H1 (cell line): ENCODE measurements around the gene BNC2. TPM values are rescaled to one million over a fixed set of nuclear protein-coding genes. Genes with fewer than 3 reads are reported as not detected.

Source experiments
- CTCF ChIA-PET: fragments of 300-600 bp; sonication (Branson Sonifier 250); formaldehyde crosslinking; loops from one replicate; lab custom pipeline; 2021; ENCODE audit not compliant: partially characterized antibody; lab: Charles Lee
- POLR2A ChIA-PET: fragments of 300-600 bp; sonication (Branson Sonifier 250); formaldehyde crosslinking; loops from one replicate; lab custom pipeline; 2021; ENCODE audit warnings: inconsistent platforms; ENCODE audit not compliant: partially characterized antibody; lab: Charles Lee
- DNase-seq, 2 experiments: peaks; one replicate each; pipeline versions ENCODE4 v3.0.0 to v3.0.0-alpha.2; 2010 to 2022; ENCODE audit warnings: low spot score in 2 of 2, low read depth in 1 of 2, mixed read lengths in 1 of 2
- FAIRE-seq: peaks from 2 replicates; lab custom pipeline; 2011; peaks lifted over from hg19 to GRCh38; lab: Jason Lieb, UNC
- H2AFZ ChIP-seq: 2 replicates; pipeline ENCODE4 v1.8.1; 2012; ENCODE audit warnings: low read length, inconsistent platforms
- H2AK5ac ChIP-seq: 2 replicates; pipeline ENCODE4 v1.6.1; 2013; ENCODE audit warnings: low read depth, low read length
- H2BK120ac ChIP-seq: replicated peaks from 2 replicates; pipeline ENCODE3; 2013; ENCODE audit warnings: low read depth, low read length, inconsistent platforms
- H2BK12ac ChIP-seq: 2 replicates; pipeline ENCODE4 v1.6.1; 2013; ENCODE audit warnings: low read depth, low read length
- H2BK15ac ChIP-seq: 2 replicates; pipeline ENCODE4 v1.6.1; 2013; ENCODE audit warnings: low read length
- H2BK20ac ChIP-seq: 2 replicates; pipeline ENCODE4 v1.6.1; 2013; ENCODE audit warnings: low read length
- H2BK5ac ChIP-seq: 2 replicates; pipeline ENCODE4 v1.6.1; 2013; ENCODE audit warnings: low read depth, low read length
- H3K14ac ChIP-seq: 2 replicates; pipeline ENCODE4 v1.6.1; 2013; ENCODE audit warnings: inconsistent platforms; ENCODE audit not compliant: insufficient read length
- H3K18ac ChIP-seq: 2 replicates; pipeline ENCODE4 v1.6.1; 2013; ENCODE audit warnings: low read length; ENCODE audit errors: extremely low read depth
- H3K23ac ChIP-seq: 2 replicates; pipeline ENCODE4 v1.6.1; 2013; ENCODE audit warnings: inconsistent platforms; ENCODE audit not compliant: insufficient read length
- H3K23me2 ChIP-seq: 2 replicates; pipeline ENCODE4 v1.6.1; 2013; ENCODE audit warnings: low read depth, low read length
- H3K27ac ChIP-seq: 2 replicates; pipeline ENCODE4 v1.6.1; 2011; ENCODE audit warnings: low read depth, low read length, inconsistent platforms
- H3K27me3 ChIP-seq, 4 experiments: replicated peaks in 1 of 4; 1 replicate in 1 of 4; 2 replicates in 3 of 4; pipeline versions ENCODE4 v1.6.1 to v1.8.1; 2011 to 2013; ENCODE audit warnings: low read length in 3 of 4, mild to moderate bottlenecking in 3 of 4, inconsistent platforms in 2 of 4, mixed read lengths in 2 of 4, moderate library complexity in 1 of 4; ENCODE audit not compliant: control insufficient read depth in 3 of 4, insufficient read depth in 3 of 4; ENCODE audit errors: extremely low read depth in 1 of 4
- H3K36me3 ChIP-seq, 4 experiments: 2 replicates each; pipeline versions ENCODE4 v1.6.1 to v1.8.1; 2011 to 2013; ENCODE audit warnings: mild to moderate bottlenecking in 4 of 4, low read length in 3 of 4, moderate library complexity in 2 of 4, control low read depth in 1 of 4, inconsistent platforms in 1 of 4; ENCODE audit not compliant: insufficient read depth in 4 of 4, control insufficient read depth in 2 of 4
- H3K4ac ChIP-seq: replicated peaks from 2 replicates; pipeline ENCODE3; 2013; ENCODE audit warnings: low read length, low read depth, mixed read lengths, inconsistent platforms; ENCODE audit not compliant: insufficient read length
- H3K4me1 ChIP-seq, 4 experiments: replicated peaks in 1 of 4; 1 replicate in 1 of 4; 2 replicates in 3 of 4; pipeline versions ENCODE4 v1.6.1 to v1.8.1; 2011 to 2013; ENCODE audit warnings: low read length in 3 of 4, inconsistent platforms in 2 of 4, mixed read lengths in 1 of 4; ENCODE audit not compliant: insufficient read depth in 4 of 4, control insufficient read depth in 3 of 4
- H3K4me2 ChIP-seq, 2 experiments: 2 replicates each; pipeline versions ENCODE4 v1.6.1 to v1.8.1; 2011 to 2013; ENCODE audit warnings: low read depth in 2 of 2, low read length in 2 of 2, control low read depth in 1 of 2, inconsistent platforms in 1 of 2, mild to moderate bottlenecking in 1 of 2; ENCODE audit not compliant: insufficient read depth in 1 of 2
- H3K4me3 ChIP-seq, 4 experiments: fragments of 200-600, 300-600 bp in 1 of 4; sonication (generic), shearing (Covaris generic), sonication (Bioruptor Twin) in 1 of 4; 2 replicates each; pipeline versions ENCODE4 v1.5.1 to v1.8.1; 2011 to 2016; ENCODE audit warnings: low read length in 4 of 4, low read depth in 3 of 4, control low read depth in 2 of 4, inconsistent platforms in 2 of 4, mild to moderate bottlenecking in 2 of 4, mixed read lengths in 1 of 4, moderate library complexity in 1 of 4; ENCODE audit not compliant: insufficient read depth in 2 of 4; ENCODE audit errors: extremely low read depth in 1 of 4
- H3K56ac ChIP-seq: replicated peaks from 2 replicates; pipeline ENCODE3; 2013; ENCODE audit warnings: low read depth, mild to moderate bottlenecking, mixed read lengths, low read length, inconsistent platforms; ENCODE audit not compliant: insufficient read length
- H3K79me1 ChIP-seq: 2 replicates; pipeline ENCODE4 v1.6.1; 2013; ENCODE audit warnings: low read depth, low read length, control low read depth
- H3K79me2 ChIP-seq, 2 experiments: 2 replicates each; pipeline versions ENCODE4 v1.6.1 to v1.8.1; 2012 to 2013; ENCODE audit warnings: low read length in 2 of 2, mild to moderate bottlenecking in 2 of 2, inconsistent platforms in 1 of 2; ENCODE audit not compliant: insufficient read depth in 2 of 2, control insufficient read depth in 1 of 2
- H3K9ac ChIP-seq, 4 experiments: replicated peaks in 1 of 4; 1 replicate in 1 of 4; 2 replicates in 3 of 4; pipeline versions ENCODE4 v1.6.1 to v1.8.1; 2011 to 2013; ENCODE audit warnings: low read depth in 3 of 4, low read length in 3 of 4, control low read depth in 2 of 4, mild to moderate bottlenecking in 2 of 4, moderate library complexity in 2 of 4, inconsistent platforms in 1 of 4; ENCODE audit errors: extremely low read depth in 1 of 4
- H3K9me3 ChIP-seq, 2 experiments: 2 replicates each; pipeline versions ENCODE4 v1.6.1 to v1.8.1; 2012 to 2013; ENCODE audit warnings: mild to moderate bottlenecking in 2 of 2, moderate library complexity in 2 of 2, control low read depth in 1 of 2, inconsistent platforms in 1 of 2, low read depth in 1 of 2, low read length in 1 of 2, mixed read lengths in 1 of 2; ENCODE audit not compliant: insufficient read depth in 2 of 2
- H4K20me1 ChIP-seq, 2 experiments: replicated peaks in 1 of 2; 2 replicates each; pipeline versions ENCODE3 to v1.8.1; 2011 to 2013; ENCODE audit warnings: inconsistent platforms in 2 of 2, low read length in 2 of 2, mild to moderate bottlenecking in 1 of 2; ENCODE audit not compliant: insufficient read depth in 2 of 2, control insufficient read depth in 1 of 2
- H4K5ac ChIP-seq: 2 replicates; pipeline ENCODE4 v1.6.1; 2013; ENCODE audit warnings: low read length, low read depth, mixed read lengths, inconsistent platforms; ENCODE audit not compliant: insufficient read length
- H4K8ac ChIP-seq: 2 replicates; pipeline ENCODE4 v1.8.0; 2013; ENCODE audit warnings: mild to moderate bottlenecking, moderate library complexity, low read length, inconsistent platforms; ENCODE audit not compliant: insufficient read depth; ENCODE audit errors: extremely low read depth
- H4K91ac ChIP-seq: replicated peaks from 2 replicates; pipeline ENCODE3; 2013; ENCODE audit warnings: low read length, mixed read lengths, inconsistent platforms; ENCODE audit not compliant: insufficient read length
- GABPA ChIP-seq: IDR thresholded peaks from 2 replicates; pipeline ENCODE4 v1.6.1; 2011; ENCODE audit warnings: mild to moderate bottlenecking, low read length, moderate library complexity, borderline replicate concordance; ENCODE audit not compliant: insufficient read depth
- KDM5A ChIP-seq: fragments of 200-600 bp; IDR thresholded peaks from 2 replicates; pipeline ENCODE4 v1.7.1; 2012; ENCODE audit warnings: mild to moderate bottlenecking, low read length, inconsistent platforms, mixed read lengths
- POU5F1 ChIP-seq: IDR thresholded peaks from 2 replicates; pipeline ENCODE4 v1.6.1; 2011; ENCODE audit warnings: low read depth, mild to moderate bottlenecking, low read length, moderate library complexity
- SAP30 ChIP-seq: fragments of 300-600 bp; sonication (generic); IDR thresholded peaks from 2 replicates; pipeline ENCODE4 v1.7.1; 2012; ENCODE audit warnings: low read length, moderate library complexity, mild to moderate bottlenecking, inconsistent platforms; ENCODE audit not compliant: insufficient read depth, insufficient replicate concordance
- TCF12 ChIP-seq: IDR thresholded peaks from 2 replicates; pipeline ENCODE4 v1.6.1; 2011; ENCODE audit warnings: low read depth, mild to moderate bottlenecking, low read length
- polyA plus RNA-seq, 7 experiments: library from polyadenylated mRNA; depleted of rRNA in 3 of 7; stranded (reverse) in 5 of 7; unstranded in 2 of 7; fragments of >200 nt in 5 of 7; fragments of 200-250 nt in 2 of 7; gene quantifications; 1 replicate in 5 of 7; 2 replicates in 1 of 7; 4 replicates in 1 of 7; pipeline versions ENCODE4 v1.2.1 to v1.2.3, GENCODE V29; 2011 to 2013; ENCODE audit warnings: missing spikeins in 2 of 7, mixed read lengths in 2 of 7
- total RNA-seq: library from RNA; stranded (reverse); fragmentation: NEBNext Ultra II Directional; extraction: Animal tissue kit (Norgen Biotek cat#: 25700); gene quantifications from 2 replicates; pipeline ENCODE4 v1.2.1, GENCODE V29; 2021

The BNC2 gene
- total and polyA plus RNA-seq, 2 of the 8 experiments (the other 6 are each of a cell fraction or from before 2014, with no cell fraction given): 16.0 to 26.8 TPM

DNA sequence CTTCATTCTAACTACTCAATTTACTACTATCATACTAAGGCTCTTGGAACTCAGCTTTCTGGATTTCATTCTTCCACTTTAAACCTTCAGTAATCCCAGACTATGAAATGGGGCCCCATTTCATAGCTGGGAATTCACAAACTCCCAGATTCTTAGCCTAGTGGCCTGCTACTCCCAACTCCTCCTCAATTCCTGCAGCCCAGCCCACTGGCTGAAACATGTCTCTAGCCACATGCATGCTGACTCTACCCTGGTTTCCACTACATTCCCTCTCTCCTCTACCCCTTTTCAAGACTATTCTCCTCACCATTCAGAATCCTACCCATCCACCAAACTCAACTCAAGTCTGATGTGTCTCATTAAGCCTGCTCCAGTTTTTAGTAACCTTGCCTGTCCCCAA lies 370.6 kb downstream of the BNC2 start:
- peaks cover 0 to 1% of the 10 kb centered on the region in 2 experiments for H4K20me1 ChIP-seq
- no peak for FAIRE-seq
- H3K79me2 ChIP-seq: no peaks in the 10 kb centered on the region
- no peak overlapping the region for H2BK120ac ChIP-seq
- ChIA-PET POLR2A (interaction anchor here (1.4 kb wide), 1 partner anchor 15 kb away, joined by 3 read pairs; no protein-coding TSS in a partner anchor), CTCF (interaction anchor here (0.6 to 1.2 kb wide), 2 partner anchors 14 to 101 kb away, joined by 3 read pairs; no protein-coding TSS in a partner anchor)
- no peaks in the 10 kb centered on the region for H3K9me3 ChIP-seq
- no peak overlapping the region for H2AK5ac ChIP-seq
- no peak overlapping the region for H2BK20ac ChIP-seq
- H3K4ac ChIP-seq: no peak overlapping the region
- H4K8ac ChIP-seq: no peak overlapping the region
- H3K56ac ChIP-seq: no peak overlapping the region
- H4K5ac ChIP-seq: no peak overlapping the region
- DNase-seq: no peak
- no peak overlapping the region for H3K4me2 ChIP-seq
- H3K9ac ChIP-seq: no peak overlapping the region
- no peaks in the 10 kb centered on the region for H3K27me3 ChIP-seq
- H3K4me3 ChIP-seq: no peak overlapping the region
- no peak overlapping the region for H2BK12ac ChIP-seq
- H2AFZ ChIP-seq: no peak overlapping the region
- H2BK15ac ChIP-seq: 0 out of 2 replicates have a peak overlapping the region, but pooled peaks have one; percentile 73
- no peaks in the 10 kb centered on the region for H3K4me1 ChIP-seq
- H3K23me2 ChIP-seq: no peaks in the 10 kb centered on the region
- no peak overlapping the region for H3K23ac ChIP-seq
- H4K91ac ChIP-seq: no peak overlapping the region
- no peak overlapping the region for H3K27ac ChIP-seq
- no peaks in the 10 kb centered on the region; the same call in 1 of the 2 replicates for H3K79me1 ChIP-seq
- no peak overlapping the region for H3K14ac ChIP-seq
- no peaks in the 10 kb centered on the region for H3K36me3 ChIP-seq
- TF ChIP-seq KDM5A (no peak), GABPA (no peak), TCF12 (no peak), SAP30 (no peak), POU5F1 (no peak)
- no peak overlapping the region for H2BK5ac ChIP-seq
- no peak overlapping the region for H3K18ac ChIP-seq
